IPS DF 6.9 (cell line): Measurements from ENCODE around the gene SLC38A11.
"Not testable (repeated sequence)": the region's sequence is repeated elsewhere in the genome, so short reads cannot be mapped to it uniquely, and the experiment has no call there.

Experiments used
- DNase-seq: peaks from one replicate; pipeline ENCODE4 v3.0.0-alpha.2; 2013; ENCODE audit warnings: low read depth, low spot score
- H3K27ac ChIP-seq: one replicate; pipeline ENCODE4 v1.5.1; 2013; ENCODE audit warnings: low read length, control low read depth
- H3K27me3 ChIP-seq: 2 replicates; pipeline ENCODE4 v1.6.1; 2013; ENCODE audit warnings: mild to moderate bottlenecking, low read length; ENCODE audit not compliant: control insufficient read depth, insufficient read depth
- H3K36me3 ChIP-seq: 2 replicates; pipeline ENCODE4 v1.6.1; 2013; ENCODE audit warnings: low read length; ENCODE audit not compliant: control insufficient read depth, insufficient read depth
- H3K4me1 ChIP-seq: 2 replicates; pipeline ENCODE4 v1.6.1; 2013; ENCODE audit warnings: low read length; ENCODE audit not compliant: control insufficient read depth, insufficient read depth
- H3K4me3 ChIP-seq: 2 replicates; pipeline ENCODE4 v1.5.1; 2013; ENCODE audit warnings: mild to moderate bottlenecking, low read length
- H3K9me3 ChIP-seq: 2 replicates; pipeline ENCODE4 v1.6.1; 2013; ENCODE audit warnings: low read length, inconsistent platforms; ENCODE audit not compliant: control insufficient read depth, insufficient read depth
- WGBS: extraction: QIAGEN DNeasy Blood & Tissue Kit; methylation state at CpG from one replicate; pipeline ENCODE4 v1.1.7; 2013; ENCODE audit warnings: mixed read lengths, missing lambda C conversion rate; ENCODE audit not compliant: insufficient read length, insufficient coverage; 5-methylcytosine and 5-hydroxymethylcytosine counted together

SLC38A11 gene, protein sequence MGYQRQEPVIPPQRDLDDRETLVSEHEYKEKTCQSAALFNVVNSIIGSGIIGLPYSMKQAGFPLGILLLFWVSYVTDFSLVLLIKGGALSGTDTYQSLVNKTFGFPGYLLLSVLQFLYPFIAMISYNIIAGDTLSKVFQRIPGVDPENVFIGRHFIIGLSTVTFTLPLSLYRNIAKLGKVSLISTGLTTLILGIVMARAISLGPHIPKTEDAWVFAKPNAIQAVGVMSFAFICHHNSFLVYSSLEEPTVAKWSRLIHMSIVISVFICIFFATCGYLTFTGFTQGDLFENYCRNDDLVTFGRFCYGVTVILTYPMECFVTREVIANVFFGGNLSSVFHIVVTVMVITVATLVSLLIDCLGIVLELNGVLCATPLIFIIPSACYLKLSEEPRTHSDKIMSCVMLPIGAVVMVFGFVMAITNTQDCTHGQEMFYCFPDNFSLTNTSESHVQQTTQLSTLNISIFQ

DNA sequence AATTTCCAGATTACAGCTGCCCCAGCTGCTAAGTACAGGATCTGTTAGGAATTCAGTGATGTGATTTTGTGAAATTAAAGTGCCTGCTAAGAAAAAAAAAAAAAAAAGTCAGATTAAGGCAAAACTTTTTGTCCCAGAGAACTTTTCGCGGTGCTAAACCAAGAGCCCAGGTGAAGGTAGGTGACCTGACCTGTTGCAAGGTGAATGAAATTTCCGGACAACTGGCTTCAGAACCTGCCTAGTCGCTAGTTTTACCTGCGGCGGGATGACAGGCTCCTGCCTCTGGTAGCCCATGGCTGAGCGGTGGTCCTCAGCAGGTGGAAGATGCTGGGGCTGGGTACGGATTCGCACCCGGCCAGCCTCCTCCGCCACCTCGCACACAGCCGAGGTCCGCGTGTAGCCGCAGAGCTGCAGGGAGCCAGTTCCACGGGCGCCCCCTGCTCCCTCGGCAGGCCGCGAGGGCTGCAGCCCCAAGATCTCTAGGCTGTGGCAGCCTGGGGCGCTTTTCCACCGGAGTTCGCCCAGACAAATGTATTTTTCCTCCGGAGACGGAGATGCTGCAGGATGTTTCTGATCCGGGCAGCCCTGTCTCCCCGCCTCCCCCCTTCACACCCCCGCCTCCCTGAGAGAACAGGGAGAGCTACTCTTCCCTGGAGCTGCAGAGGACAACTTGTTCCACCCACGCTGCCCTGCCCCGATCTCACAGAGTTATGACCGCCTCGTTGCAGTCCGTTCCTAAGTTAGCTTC, at the start of gene SLC38A11:
Gene SLC38A11, minus strand, starts transcription at position 572 of the 748 bp plus-strand sequence. Its CDS starts 278 bp downstream, at position 294.
- WGBS = no CpG with 5 or more reads among the region's 34 CpGs
- no peaks in the 10 kb centered on the region for H3K9me3 ChIP-seq
- no peaks in the 10 kb centered on the region for H3K4me1 ChIP-seq
- no peaks in the 10 kb centered on the region for H3K36me3 ChIP-seq
- DNase-seq = no peak
- H3K4me3 ChIP-seq = no peak within 1 kb of the TSS
- H3K27ac ChIP-seq = no peak within 1 kb of the TSS
- no peaks in the 10 kb centered on the region for H3K27me3 ChIP-seq

DNA sequence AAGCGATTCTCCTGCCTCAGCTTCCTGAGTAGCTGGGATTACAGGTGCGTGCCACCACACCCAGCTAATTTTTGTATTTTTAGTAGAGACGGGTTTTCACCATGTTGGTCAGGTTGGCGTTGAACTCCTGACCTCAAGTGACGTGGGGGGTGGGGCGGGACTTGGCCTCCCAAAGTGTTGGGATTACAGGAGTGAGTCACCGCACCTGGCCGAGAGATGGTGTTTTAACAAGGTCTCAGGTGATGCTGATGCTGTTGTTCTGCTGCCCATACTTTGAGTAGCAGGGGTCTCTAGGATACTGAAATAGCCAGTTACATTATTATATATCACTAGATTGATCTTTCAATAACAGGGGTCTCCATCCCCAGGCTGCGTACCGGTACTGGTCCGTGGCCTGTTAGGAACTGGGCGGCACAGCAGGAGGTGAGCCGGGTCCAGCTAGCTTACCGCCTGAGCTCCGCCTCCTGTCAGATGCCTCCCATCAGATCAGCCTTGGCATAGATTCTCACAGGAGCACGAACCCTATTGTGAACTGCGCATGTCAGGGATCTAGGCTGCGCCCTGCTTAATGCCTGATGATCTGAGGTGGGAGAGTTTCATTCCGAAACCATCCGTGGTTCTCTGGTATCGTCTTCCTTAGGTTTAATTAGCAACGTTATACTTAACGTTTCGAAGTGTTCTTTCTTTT, 48.3 kb upstream of the SLC38A11 start:
- Histone ChIP-seq H3K36me3 (no peaks in the 10 kb centered on the region), H3K4me1 (no peaks in the 10 kb centered on the region; the same call in 1 of the 2 replicates), H3K4me3 (no peak overlapping the region), H3K9me3 (no peaks in the 10 kb centered on the region), H3K27me3 (no peaks in the 10 kb centered on the region), H3K27ac (no peak overlapping the region)
- no peak for DNase-seq
- WGBS = no CpG with 5 or more reads among the region's 24 CpGs

DNA sequence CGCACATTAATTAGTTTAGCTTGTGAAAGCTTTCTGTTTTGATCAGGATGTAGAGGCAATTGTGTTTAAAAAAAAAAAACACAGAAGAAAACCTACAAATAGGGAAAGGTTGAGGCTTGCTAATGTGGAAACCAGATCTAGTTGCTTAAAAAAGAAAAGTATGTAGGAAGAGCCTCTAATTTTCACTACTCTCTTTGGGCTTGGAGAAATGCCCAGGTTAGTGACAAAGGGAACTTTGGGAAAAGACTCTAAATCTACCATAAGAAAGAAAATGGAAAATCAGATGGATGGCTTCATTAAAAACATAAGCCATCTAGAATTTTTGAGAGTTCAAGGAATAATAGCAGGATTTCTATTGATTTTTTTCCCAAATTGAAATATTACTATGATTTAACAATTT, 47.3 kb upstream of the SLC38A11 start:
- H3K4me1 ChIP-seq = no peaks in the 10 kb centered on the region; the same call in 1 of the 2 replicates
- no peaks in the 10 kb centered on the region for H3K36me3 ChIP-seq
- no peak for DNase-seq
- no peak overlapping the region for H3K4me3 ChIP-seq
- H3K27me3 ChIP-seq = no peaks in the 10 kb centered on the region
- no peaks in the 10 kb centered on the region for H3K9me3 ChIP-seq
- WGBS = no CpG with 5 or more reads among the region's 1 CpG
- no peak overlapping the region for H3K27ac ChIP-seq

DNA sequence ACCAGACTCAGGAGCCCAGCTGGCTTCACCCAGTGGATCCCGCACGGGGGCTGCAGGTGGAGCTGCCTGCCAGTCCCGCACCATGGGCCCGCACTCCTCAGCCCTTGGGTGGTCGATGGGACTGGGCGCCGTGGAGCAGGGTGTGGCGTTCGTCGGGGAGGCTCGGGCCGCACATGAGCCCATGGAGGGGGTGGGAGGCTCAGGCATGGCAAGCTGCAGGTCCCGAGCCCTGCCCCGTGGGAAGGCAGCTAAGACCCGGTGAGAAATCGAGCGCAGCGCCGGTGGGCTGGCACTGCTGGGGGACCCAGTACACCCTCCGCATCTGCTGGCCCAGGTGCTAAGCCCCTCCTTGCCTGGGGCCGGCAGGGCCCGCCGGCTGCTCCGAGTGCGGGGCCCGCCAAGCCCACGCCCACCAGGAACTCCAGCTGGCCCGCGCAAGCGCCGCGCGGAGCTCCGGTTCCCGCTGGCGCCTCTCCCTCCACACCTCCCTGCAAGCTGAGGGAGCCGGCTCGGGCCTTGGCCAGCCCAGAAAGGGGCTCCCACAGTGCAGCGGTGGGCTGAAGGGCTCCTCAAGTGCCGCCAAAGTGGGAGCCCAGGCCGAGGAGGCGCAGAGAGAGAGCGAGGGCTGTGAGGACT, 39.5 kb upstream of the SLC38A11 start:
- not testable (repeated sequence) for H3K36me3 ChIP-seq, H3K9me3 ChIP-seq, H3K27me3 ChIP-seq, H3K27ac ChIP-seq, H3K4me3 ChIP-seq, H3K4me1 ChIP-seq, DNase-seq
- WGBS = no CpG with 5 or more reads among the region's 43 CpGs

DNA sequence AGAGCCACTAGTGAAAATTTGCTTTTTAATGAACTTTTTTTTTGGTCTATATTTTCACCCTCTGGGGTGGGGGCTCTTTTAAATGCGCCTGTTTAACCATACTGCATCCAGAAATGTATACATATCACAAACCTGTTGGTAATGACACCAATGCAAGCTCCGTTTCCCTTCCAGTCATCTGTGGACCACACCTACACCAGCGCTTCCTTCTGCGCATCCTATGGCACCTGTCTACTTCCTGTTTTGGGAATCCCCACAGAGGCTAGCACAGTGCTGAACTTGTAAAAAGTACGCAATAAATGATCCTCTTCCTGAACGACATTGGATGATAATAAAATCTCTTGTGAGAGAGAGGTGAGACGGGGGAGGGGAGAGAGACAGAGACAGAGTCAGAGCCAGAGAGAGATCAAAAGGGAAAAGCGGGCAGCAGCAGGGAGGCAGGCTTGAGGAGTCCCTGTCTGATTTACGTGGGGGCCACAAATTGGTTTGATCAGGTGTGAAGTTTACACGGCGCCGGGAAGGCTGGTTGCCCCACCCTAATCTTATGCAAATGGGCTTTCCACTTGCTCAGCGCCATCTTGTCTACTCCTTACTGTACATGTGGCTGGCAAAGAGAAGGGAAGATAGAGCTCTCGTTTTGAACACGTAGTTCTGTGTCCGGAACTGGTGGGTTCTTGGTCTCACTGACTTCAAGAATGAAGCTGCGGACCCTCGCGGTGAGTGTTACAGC, 38.1 kb upstream of the SLC38A11 start:
- no peak overlapping the region for H3K4me3 ChIP-seq
- no peaks in the 10 kb centered on the region for H3K36me3 ChIP-seq
- WGBS = no CpG with 5 or more reads among the region's 19 CpGs
- H3K27ac ChIP-seq = no peak overlapping the region
- DNase-seq = no peak
- H3K27me3 ChIP-seq = no peaks in the 10 kb centered on the region
- no peaks in the 10 kb centered on the region for H3K4me1 ChIP-seq
- H3K9me3 ChIP-seq = no peaks in the 10 kb centered on the region

DNA sequence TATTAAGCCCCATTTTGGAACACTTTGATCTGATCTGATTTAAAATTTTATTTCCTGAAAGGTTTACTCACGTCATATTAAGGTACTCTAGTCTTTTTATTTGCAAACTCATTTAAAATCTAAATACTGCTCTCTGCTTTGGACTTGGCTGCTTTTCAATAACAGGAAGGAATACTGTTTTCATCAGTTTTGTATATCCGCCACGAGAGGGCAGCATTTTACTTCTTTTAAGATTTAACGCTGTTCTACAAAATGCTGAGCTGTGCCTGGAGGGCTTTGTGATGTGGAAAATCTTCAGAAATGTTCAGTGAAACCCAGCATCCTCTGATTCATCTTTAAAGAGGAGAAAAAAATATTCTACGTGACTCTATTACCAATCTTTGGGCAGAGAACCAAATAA, 37.5 kb upstream of the SLC38A11 start:
- Histone ChIP-seq H3K4me1 (no peaks in the 10 kb centered on the region), H3K27ac (no peak overlapping the region), H3K27me3 (no peaks in the 10 kb centered on the region), H3K36me3 (no peaks in the 10 kb centered on the region), H3K9me3 (no peaks in the 10 kb centered on the region), H3K4me3 (no peak overlapping the region)
- no CpG with 5 or more reads among the region's 5 CpGs for WGBS
- peak; percentile 48 for DNase-seq

DNA sequence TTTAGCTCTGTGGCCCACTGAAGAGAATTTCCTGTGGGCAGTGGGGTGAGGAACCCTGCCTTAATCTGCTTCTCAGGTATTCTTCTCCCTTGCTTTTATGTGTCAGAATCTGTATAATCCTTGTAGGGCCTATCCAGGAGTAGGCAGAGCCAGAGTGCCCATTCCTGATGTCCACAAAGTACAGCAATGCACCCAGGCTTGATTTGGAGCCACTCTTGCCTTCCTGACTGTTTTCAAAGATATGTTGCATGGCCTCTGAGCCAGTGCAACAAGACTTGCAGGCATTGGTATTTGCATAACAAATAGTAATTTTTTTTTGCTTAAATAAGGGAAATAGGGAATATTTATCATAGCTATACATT, 36.7 kb upstream of the SLC38A11 start:
- H3K27me3 ChIP-seq, H3K36me3 ChIP-seq, H3K4me3 ChIP-seq, H3K27ac ChIP-seq, H3K9me3 ChIP-seq, DNase-seq, H3K4me1 ChIP-seq: not testable (repeated sequence)

DNA sequence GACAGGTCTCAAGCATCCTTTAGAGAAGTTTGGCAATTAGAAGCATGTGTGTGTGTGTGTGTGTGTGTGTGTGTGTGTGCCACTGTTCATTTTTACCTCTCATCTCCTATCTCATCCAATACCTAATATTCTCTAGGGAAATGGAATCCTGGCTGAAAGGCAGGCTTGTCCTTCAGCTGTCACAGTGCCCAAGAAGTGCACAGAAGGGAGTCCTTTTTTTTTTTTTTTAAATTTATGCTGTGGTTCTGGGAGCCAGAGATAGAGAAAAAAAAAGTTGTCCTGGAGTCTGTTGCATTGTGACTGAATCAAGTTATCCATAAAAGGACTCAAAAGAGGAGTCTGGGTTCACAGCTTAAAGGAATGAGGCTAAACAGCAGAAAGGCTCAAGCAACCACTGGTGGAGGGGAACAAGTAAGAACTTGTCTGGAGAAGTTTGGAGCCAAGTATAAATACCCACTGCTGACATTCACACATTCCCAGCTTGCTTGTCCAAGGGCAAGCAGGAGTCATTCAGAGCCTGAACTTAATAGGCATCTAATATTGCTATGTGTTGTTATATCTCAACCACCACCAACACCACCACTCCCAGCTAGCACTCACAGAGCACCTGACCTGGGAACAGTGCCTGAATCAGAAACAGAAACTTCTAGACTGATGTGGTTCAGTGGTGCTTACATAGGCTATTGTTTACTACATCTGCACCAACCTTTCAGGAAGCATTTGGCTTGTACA, 36.2 kb upstream of the SLC38A11 start:
- not testable (repeated sequence) for H3K27me3 ChIP-seq, H3K27ac ChIP-seq, H3K4me3 ChIP-seq, H3K9me3 ChIP-seq, H3K36me3 ChIP-seq, H3K4me1 ChIP-seq, DNase-seq

DNA sequence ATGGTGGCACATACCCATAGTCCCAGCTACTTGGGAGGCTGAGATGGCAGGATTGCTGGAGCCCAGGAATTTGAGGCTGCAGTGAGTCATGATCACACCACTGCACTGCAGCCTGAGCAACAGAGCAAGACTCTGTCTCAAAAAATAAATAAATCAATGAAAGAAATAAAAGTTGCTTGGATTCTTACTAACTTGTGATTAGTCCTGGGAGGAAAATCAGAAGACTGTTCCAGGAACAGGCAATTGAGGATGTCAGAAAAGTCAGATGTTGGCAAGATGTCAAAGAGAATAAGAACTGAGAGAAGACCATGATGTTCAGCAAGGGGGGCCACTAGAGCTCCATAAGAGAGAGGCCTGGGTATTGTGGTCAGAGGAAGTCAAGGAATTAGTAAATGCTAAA, 35.6 kb upstream of the SLC38A11 start:
- not testable (repeated sequence) for DNase-seq, H3K36me3 ChIP-seq, H3K9me3 ChIP-seq, H3K4me3 ChIP-seq, H3K27me3 ChIP-seq, H3K4me1 ChIP-seq, H3K27ac ChIP-seq
